HepG2 (cell line): ENCODE results near the gene MYLK. TPM values are rescaled to one million over a fixed set of nuclear protein-coding genes. Genes with fewer than 3 reads are reported as not detected.

ENCODE experiments used
- CHCHD3 ChIP-seq: sonication (generic); formaldehyde crosslinking; IDR thresholded peaks from 2 replicates; pipeline ENCODE4 v1.8.0; 2022; ENCODE audit warnings: mild to moderate bottlenecking, missing genetic modification reagents, moderate library complexity
- FUBP1 ChIP-seq: sonication (generic); formaldehyde crosslinking; IDR thresholded peaks from 2 replicates; pipeline ENCODE4 v1.5.1; 2020; ENCODE audit warnings: missing genetic modification reagents, mild to moderate bottlenecking, borderline replicate concordance
- HINFP ChIP-seq: sonication (generic); formaldehyde crosslinking; IDR thresholded peaks from 2 replicates; pipeline ENCODE4 v1.4.0; 2020; ENCODE audit warnings: low read depth, mild to moderate bottlenecking, missing genetic modification reagents
- LBX2 ChIP-seq: sonication (generic); formaldehyde crosslinking; IDR thresholded peaks from 2 replicates; pipeline ENCODE4 v1.5.0; 2020; ENCODE audit warnings: missing genetic modification reagents, mild to moderate bottlenecking, borderline replicate concordance
- MZF1 ChIP-seq: sonication (generic); formaldehyde crosslinking; IDR thresholded peaks from 2 replicates; pipeline ENCODE4 v1.8.1; 2023; ENCODE audit warnings: mild to moderate bottlenecking, missing genetic modification reagents, borderline replicate concordance
- NCOA2 ChIP-seq: sonication (generic); formaldehyde crosslinking; IDR thresholded peaks from 2 replicates; pipeline ENCODE4 v1.8.0; 2022; ENCODE audit warnings: inconsistent platforms
- PRDM15 ChIP-seq: sonication (generic); formaldehyde crosslinking; IDR thresholded peaks from 2 replicates; pipeline ENCODE4 v1.4.0; 2020; ENCODE audit warnings: missing genetic modification reagents
- PRMT3 ChIP-seq: sonication (generic); formaldehyde crosslinking; IDR thresholded peaks from 2 replicates; pipeline ENCODE4 v1.8.1; 2022; ENCODE audit warnings: low read depth, mild to moderate bottlenecking, moderate library complexity, missing genetic modification reagents, borderline replicate concordance
- TFE3 ChIP-seq: IDR thresholded peaks from 2 replicates; pipeline ENCODE4 v1.6.1; 2016
- USF2 ChIP-seq, 2 experiments: sonication (generic) in 1 of 2; formaldehyde crosslinking in 1 of 2; IDR thresholded peaks; 2 replicates each; pipeline versions ENCODE4 v1.5.1 to v1.6.1; 2011 to 2020; ENCODE audit warnings: borderline replicate concordance in 1 of 2, low read depth in 1 of 2, low read length in 1 of 2, mild to moderate bottlenecking in 1 of 2, missing genetic modification reagents in 1 of 2, moderate library complexity in 1 of 2
- ZBTB2 ChIP-seq: sonication (generic); formaldehyde crosslinking; IDR thresholded peaks from 2 replicates; pipeline ENCODE4 v1.8.0; 2022; ENCODE audit warnings: low read depth, missing genetic modification reagents
- ZBTB7B ChIP-seq: sonication (generic); formaldehyde crosslinking; IDR thresholded peaks from 2 replicates; pipeline ENCODE4 v1.4.0; 2020; ENCODE audit warnings: missing genetic modification reagents
- ZNF205 ChIP-seq: IDR thresholded peaks from 2 replicates; pipeline ENCODE4 v1.6.1; 2018; ENCODE audit warnings: missing biosample characterization, missing genetic modification reagents
- ZNF350 ChIP-seq: sonication (generic); formaldehyde crosslinking; IDR thresholded peaks from 2 replicates; pipeline ENCODE4 v1.4.0; 2020; ENCODE audit warnings: mild to moderate bottlenecking, low read depth, missing genetic modification reagents, borderline replicate concordance
- ZNF841 ChIP-seq: sonication (generic); formaldehyde crosslinking; IDR thresholded peaks from 2 replicates; pipeline ENCODE4 v1.8.1; 2023; ENCODE audit warnings: missing genetic modification reagents, borderline replicate concordance
- polyA plus RNA-seq, 8 experiments: library from polyadenylated mRNA; depleted of rRNA in 3 of 8; stranded (reverse) in 7 of 8; unstranded in 1 of 8; fragments of >200 nt; fragmentation: Illumina TruSeq in 4 of 8; extraction: Trizol in 4 of 8; gene quantifications; 2 replicates each; pipeline versions ENCODE4 v1.2.1 to v1.2.3, GENCODE V29; 2011 to 2016; ENCODE audit warnings: low read depth in 4 of 8, missing spikeins in 1 of 8, mixed read lengths in 1 of 8; ENCODE audit not compliant: insufficient read depth in 1 of 8
- total RNA-seq, 5 experiments: library from RNA; depleted of rRNA; stranded (reverse); fragments of >200 nt; fragmentation: Illumina TruSeq; extraction: Trizol; gene quantifications; 2 replicates each; pipeline ENCODE4 v1.2.3, GENCODE V29; 2016; ENCODE audit warnings: low read depth in 1 of 5

MYLK gene
- total and polyA plus RNA-seq, 2 of the 13 experiments (the other 11 are each of a cell fraction or from before 2014, with no cell fraction given) = 10.6 to 34.9 TPM

GRCh38 chr3:123586131-123586530 lies 298.0 kb downstream of the MYLK start (continued):
- TF ChIP-seq CHCHD3 (CRISPR knock-in tag) (no peak), USF2 (IDR thresholded peaks at IDR 0.05; ENCODE audit: low read depth, low read length) (no peak), USF2 (CRISPR knock-in tag; IDR thresholded peaks at IDR 0.05; ENCODE audit: borderline replicate concordance) (no peak), PRMT3 (CRISPR knock-in tag) (no peak), ZNF841 (CRISPR knock-in tag) (no peak), NCOA2 (no peak; the same call in 1 of the 2 replicates), HINFP (CRISPR knock-in tag) (no peak), ZBTB7B (CRISPR knock-in tag) (no peak), TFE3 (CRISPR knock-in tag) (no peak), MZF1 (CRISPR knock-in tag) (no peak), ZBTB2 (no peak), PRDM15 (CRISPR knock-in tag) (no peak), LBX2 (CRISPR knock-in tag) (no peak), FUBP1 (CRISPR knock-in tag) (no peak), ZNF350 (CRISPR knock-in tag) (no peak), ZNF205 (no peak)
